GM23248 (cell line): Measurements from ENCODE around the gene CDNF.

Experiments
- EZH2 ChIP-seq: fragments of 200-600 bp; sonication (generic); IDR thresholded peaks from 2 replicates; pipeline ENCODE4 v1.6.1; 2018; ENCODE audit warnings: antibody characterized with exemption, mild to moderate bottlenecking; ENCODE audit not compliant: insufficient read depth, poor library complexity, severe bottlenecking
- EZH2phosphoT487 ChIP-seq: fragments of 200-600 bp; sonication (generic); IDR thresholded peaks from 2 replicates; pipeline ENCODE4 v1.6.1; 2018; ENCODE audit warnings: antibody characterized with exemption, moderate library complexity, mild to moderate bottlenecking, low read depth; ENCODE audit not compliant: insufficient read depth

DNA sequence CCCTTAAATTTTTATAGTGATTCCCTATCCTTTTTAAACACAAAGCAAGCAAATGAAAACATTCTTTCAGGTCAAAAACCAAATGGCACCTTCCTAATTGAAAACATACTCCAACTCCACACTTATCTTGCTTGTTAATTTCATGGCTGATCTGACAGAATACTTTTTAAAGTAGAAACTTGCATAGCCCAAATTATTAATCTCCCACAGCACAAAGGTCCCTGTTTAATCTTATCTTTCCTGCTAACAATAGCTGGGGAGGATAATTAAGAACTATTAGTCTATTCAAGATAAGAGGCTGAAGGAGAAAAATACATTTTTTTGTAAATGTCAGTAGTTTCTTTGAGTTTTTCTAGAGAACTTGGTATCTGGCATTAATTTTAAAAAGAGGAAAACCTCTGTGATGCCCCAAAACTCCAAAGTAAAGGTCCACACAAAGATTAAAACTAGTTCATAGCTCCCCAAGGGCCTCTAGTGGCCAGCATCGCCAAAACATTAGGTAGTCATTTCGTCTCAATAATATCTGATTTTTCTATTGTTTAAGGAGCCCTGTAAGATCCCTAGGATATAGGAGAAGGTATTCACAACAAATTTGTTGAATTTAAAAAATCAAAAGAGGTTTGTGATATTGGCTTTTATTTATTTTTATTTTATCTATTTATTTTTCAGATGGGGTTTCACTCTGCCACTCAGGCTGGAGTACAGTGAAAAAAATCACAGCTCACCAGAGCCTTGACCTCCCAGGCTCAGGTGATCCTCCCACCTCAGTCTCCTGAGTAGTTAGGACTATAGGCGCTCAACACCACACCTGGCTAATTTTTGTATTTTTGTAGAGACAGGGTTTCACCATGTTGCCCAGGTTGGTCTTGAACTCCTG lies 14.7 kb downstream of the CDNF start:
- no peak for TF ChIP-seq EZH2phosphoT487
- no peak for TF ChIP-seq EZH2
